AG10803 (cell line): ENCODE results near the gene KCNMA1.

Experiments
- DNase-seq: peaks from one replicate; pipeline ENCODE4 v3.0.0; 2010; ENCODE audit warnings: low read depth
- H3K4me3 ChIP-seq: 2 replicates; pipeline ENCODE4 v1.5.1; 2011; ENCODE audit warnings: mild to moderate bottlenecking, low read length, control low read depth
- CTCF ChIP-seq: conservative IDR thresholded peaks from 2 replicates; pipeline ENCODE4 v1.5.1; 2011; ENCODE audit warnings: mild to moderate bottlenecking, low read length, control low read depth, inconsistent platforms

Gene KCNMA1

GRCh38 chr10:76925636-76926405 is 711.8 kb downstream of the KCNMA1 start:
- no peak for TF ChIP-seq CTCF
- no peak for DNase-seq
- no peak overlapping the region for H3K4me3 ChIP-seq

GRCh38 chr10:76922666-76923065 is 714.9 kb downstream of the KCNMA1 start:
- peak; percentile 31 for DNase-seq

GRCh38 chr10:76921383-76922010 is 716.1 kb downstream of the KCNMA1 start:
- no peak for DNase-seq
- no peak for TF ChIP-seq CTCF
- H3K4me3 ChIP-seq, result no peak overlapping the region

More at GRCh38 chr10:76922666-76923065, 714.9 kb downstream of the KCNMA1 start:
- TF ChIP-seq CTCF, result no peak
- no peak overlapping the region for H3K4me3 ChIP-seq

GRCh38 chr10:76920581-76920980 is 717.0 kb downstream of the KCNMA1 start:
- no peak for DNase-seq
- H3K4me3 ChIP-seq, result no peak overlapping the region
- no peak for TF ChIP-seq CTCF

GRCh38 chr10:76918106-76918505 is 719.5 kb downstream of the KCNMA1 start:
- no peak for DNase-seq
- TF ChIP-seq CTCF, result no peak
- H3K4me3 ChIP-seq, result no peak overlapping the region

- no peak for DNase-seq
- H3K4me3 ChIP-seq, result no peak overlapping the region
- TF ChIP-seq CTCF, result no peak
Observed at GRCh38 chr10:76917071-76917470, 720.5 kb downstream of the KCNMA1 start.

- no peak for TF ChIP-seq CTCF
- peak; percentile 6 for DNase-seq
- H3K4me3 ChIP-seq, result no peak overlapping the region
Observed at GRCh38 chr10:76916536-76916935, 721.1 kb downstream of the KCNMA1 start.
